Naive thymus-derived CD4-positive, alpha-beta T cell (primary cell): ENCODE data around the gene AJM1. TPM values are rescaled to one million over a fixed set of nuclear protein-coding genes. Genes with fewer than 3 reads are reported as not detected.

Experiments
- ATAC-seq: fragments of 150-1000 bp; cut with Tn5 transposase; 2 replicates; pipeline ENCODE4 v1.10.0; 2021; ENCODE audit warnings: mild to moderate bottlenecking, moderate library complexity
- CTCF ChIA-PET: fragments of 350-600 bp; sonication (Branson Sonifier 250); formaldehyde crosslinking; loops from one replicate; lab custom pipeline; 2021; ENCODE audit warnings: antibody characterized with exemption; lab: Charles Lee
- POLR2A ChIA-PET: fragments of 350-600 bp; sonication (Branson Sonifier 250); formaldehyde crosslinking; loops from one replicate; lab custom pipeline; 2021; ENCODE audit warnings: antibody characterized with exemption, inconsistent platforms; lab: Charles Lee
- DNase-seq, 9 donors: peaks; one replicate each; pipeline versions ENCODE4 v3.0.0 to v3.0.0-alpha.2; 2020 to 2022; ENCODE audit warnings: mixed read lengths in 1 of 9
- H3K27ac ChIP-seq: one replicate; pipeline ENCODE4 v1.7.0; 2013; ENCODE audit warnings: mild to moderate bottlenecking, low read depth, low read length, moderate library complexity
- H3K27me3 ChIP-seq, 2 donors: one replicate each; pipeline ENCODE4 v1.7.0; 2013; ENCODE audit warnings: low read length in 2 of 2, mild to moderate bottlenecking in 2 of 2, moderate library complexity in 2 of 2; ENCODE audit not compliant: control insufficient read depth in 2 of 2, insufficient read depth in 2 of 2
- H3K36me3 ChIP-seq, 3 experiments: 1 replicate in 2 of 3; 2 replicates in 1 of 3; pipeline ENCODE4 v1.7.0; 2013; ENCODE audit warnings: low read length in 3 of 3, mild to moderate bottlenecking in 3 of 3, moderate library complexity in 1 of 3; ENCODE audit not compliant: insufficient read depth in 3 of 3, control insufficient read depth in 2 of 3
- H3K4me1 ChIP-seq, 2 donors: one replicate each; pipeline ENCODE4 v1.7.0; 2013; ENCODE audit warnings: low read length in 2 of 2, mild to moderate bottlenecking in 2 of 2, moderate library complexity in 1 of 2; ENCODE audit not compliant: control insufficient read depth in 2 of 2, insufficient read depth in 2 of 2
- H3K4me3 ChIP-seq: 2 replicates; pipeline ENCODE4 v1.7.0; 2013; ENCODE audit warnings: mild to moderate bottlenecking, low read length
- H3K9me3 ChIP-seq, 3 experiments: 1 replicate in 2 of 3; 2 replicates in 1 of 3; pipeline ENCODE4 v1.7.0; 2013; ENCODE audit warnings: low read length in 3 of 3; ENCODE audit not compliant: control insufficient read depth in 2 of 3
- H3K27ac Mint-ChIP-seq, 9 donors: one replicate each; pipeline ENCODE4 v1.8.0; 2020 to 2022; ENCODE audit warnings: mixed read lengths in 9 of 9, mild to moderate bottlenecking in 8 of 9, moderate library complexity in 5 of 9, inconsistent platforms in 2 of 9
- H3K27me3 Mint-ChIP-seq, 5 donors: one replicate each; pipeline ENCODE4 v1.8.0; 2021 to 2022; ENCODE audit warnings: mixed read lengths in 5 of 5, mild to moderate bottlenecking in 1 of 5
- H3K36me3 Mint-ChIP-seq, 5 donors: one replicate each; pipeline ENCODE4 v1.8.0; 2020 to 2022; ENCODE audit warnings: mixed read lengths in 5 of 5, mild to moderate bottlenecking in 3 of 5, inconsistent platforms in 1 of 5
- H3K4me1 Mint-ChIP-seq, 7 donors: one replicate each; pipeline ENCODE4 v1.8.0; 2020 to 2022; ENCODE audit warnings: mixed read lengths in 7 of 7, mild to moderate bottlenecking in 3 of 7, inconsistent platforms in 1 of 7
- H3K4me3 Mint-ChIP-seq, 10 donors: one replicate each; pipeline ENCODE4 v1.8.0; 2020 to 2022; ENCODE audit warnings: mild to moderate bottlenecking in 10 of 10, mixed read lengths in 10 of 10, moderate library complexity in 6 of 10, inconsistent platforms in 2 of 10
- H3K9me3 Mint-ChIP-seq, 11 donors: one replicate each; pipeline ENCODE4 v1.8.0; 2020 to 2022; ENCODE audit warnings: mixed read lengths in 11 of 11, mild to moderate bottlenecking in 4 of 11, inconsistent platforms in 1 of 11, moderate library complexity in 1 of 11
- intact Hi-C, 2 donors: fragments of 100-400 bp; cut with micrococcal nuclease; formaldehyde crosslinking; loops; one replicate each; pipeline ENCODE4 v1.15.1; 2023
- polyA plus RNA-seq, 2 donors: library from polyadenylated mRNA; unstranded; fragments of 300-500 nt; fragmentation: Illumina TruSeq; gene quantifications; one replicate each; pipeline ENCODE4 v1.2.3, GENCODE V29; 2021
- total RNA-seq, 6 experiments: library from RNA in 5 of 6; stranded (reverse) in 5 of 6; gene quantifications; 1 replicate in 5 of 6; 2 replicates in 1 of 6; pipeline ENCODE4 v1.2.3 and lab custom pipeline; 2021 to 2026

The AJM1 gene
- total and polyA plus RNA-seq, 7 experiments from 2014 or later, result 0.04 to 7.5 (median 1.3) TPM; not detected in 1

DNA sequence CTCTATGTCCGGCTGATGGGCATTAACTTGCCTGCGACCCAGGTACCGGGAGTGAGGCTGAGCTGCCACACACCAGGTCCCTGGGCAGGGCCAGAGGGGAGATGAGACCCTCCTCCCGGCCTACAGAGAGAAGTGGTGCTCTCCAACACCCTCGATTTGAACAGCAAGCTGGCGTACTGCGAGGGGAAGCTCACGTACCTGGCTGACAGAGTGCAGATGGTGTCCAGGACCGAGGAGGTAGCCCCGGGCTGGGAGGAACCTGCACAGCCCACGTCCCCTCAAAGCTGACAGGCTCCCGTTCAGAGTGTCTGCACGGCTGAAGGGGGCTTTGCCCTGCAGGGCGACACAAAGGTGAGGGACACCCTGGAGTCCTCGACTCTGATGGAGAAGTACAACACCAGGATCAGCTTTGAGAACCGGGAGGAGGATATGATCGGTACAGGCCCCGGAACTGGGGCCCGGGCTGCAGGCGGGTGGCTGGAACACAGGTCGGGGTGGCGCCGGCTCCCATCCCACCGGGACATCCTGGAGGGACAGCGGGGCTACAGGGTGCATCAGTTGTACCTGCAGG, 35.6 kb upstream of the AJM1 start:
- Mint-ChIP-seq H3K4me3 (peak overlapping the region; percentile 78 to 92 (median 90)), H3K27me3 (peaks cover 0 to 8% (median 0%) of the 10 kb centered on the region in 5 donors), H3K36me3 (peaks cover 0 to 10% (median 3%) of the 10 kb centered on the region in 5 donors), H3K4me1 (peaks cover 21 to 46% (median 28%) of the 10 kb centered on the region in 7 donors), H3K9me3 (no peaks in the 10 kb centered on the region), H3K27ac (peak overlapping the region; percentile 76 to 94 (median 85))
- CTCF ChIA-PET, result interaction anchor here (0.7 to 1.7 kb wide), 4 partner anchors 10 to 242 kb away, joined by 3 to 9 read pairs (median 4); no protein-coding TSS in a partner anchor
- POLR2A ChIA-PET, result interaction anchor here (0.7 to 4.7 kb wide), 10 partner anchors 8 to 394 kb away, joined by 3 to 38 read pairs (median 3); partner anchors contain the start of genes FBXW5, TMEM141 and TPRN
- intact Hi-C loops, result loop anchor here (1.0 to 5.0 kb wide), 6 partner anchors 7 to 138 kb away; partner anchors contain the start of genes FBXW5 (in 2 of the 2), TMEM141 (in 2 of the 2), EDF1 (in 1 of the 2) and TRAF2 (in 1 of the 2)
- H3K36me3 ChIP-seq, result peaks cover 0 to 7% (median 0%) of the 10 kb centered on the region in 3 experiments
- DNase-seq, result peak in 1 of 9 donors; percentile 24
- no peaks in the 10 kb centered on the region for H3K27me3 ChIP-seq
- H3K4me3 ChIP-seq, result peak overlapping the region; percentile 69
- H3K9me3 ChIP-seq, result no peaks in the 10 kb centered on the region
- H3K4me1 ChIP-seq, result peaks cover 20 to 32% of the 10 kb centered on the region in 2 donors
- ATAC-seq, result no peak
- peak overlapping the region; percentile 94 for H3K27ac ChIP-seq

DNA sequence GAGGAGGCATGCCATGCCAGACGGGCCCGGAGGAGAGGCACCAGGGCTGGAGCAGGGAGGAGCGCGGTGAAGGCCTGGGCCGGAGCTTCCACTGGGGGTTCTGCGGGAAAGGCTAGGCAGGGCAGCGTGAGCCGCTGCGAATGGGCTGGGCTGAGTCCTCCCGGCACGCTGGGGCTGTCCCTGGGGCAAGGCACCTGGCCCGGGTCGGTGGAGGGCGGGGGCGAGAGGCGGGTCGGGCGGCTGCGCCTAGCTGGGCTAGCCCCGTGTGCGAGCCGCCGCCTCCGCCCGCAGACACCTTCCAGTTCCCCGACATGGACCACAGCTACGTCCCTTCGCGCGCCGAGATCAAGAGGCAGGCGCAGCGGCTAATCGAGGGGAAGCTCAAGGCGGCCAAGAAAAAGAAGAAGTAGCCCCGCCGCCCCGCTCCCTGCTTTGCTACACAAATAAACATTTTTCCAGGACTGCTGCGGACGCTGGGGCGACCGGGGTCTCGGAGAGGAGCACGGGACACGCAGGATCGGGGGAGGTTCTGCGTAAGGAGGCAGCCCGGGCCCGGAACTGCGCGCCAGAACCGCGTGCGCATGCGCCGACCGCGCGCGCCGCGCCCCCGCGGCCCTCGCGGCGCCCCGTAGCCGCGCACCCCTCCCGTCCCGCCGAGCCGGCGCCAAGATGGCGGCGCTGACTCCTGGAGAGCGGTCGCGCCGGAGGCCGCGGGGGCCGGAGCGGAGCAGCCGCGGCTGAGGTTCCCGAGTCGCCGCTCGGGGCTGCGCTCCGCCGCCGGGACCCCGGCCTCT, 34.8 kb upstream of the AJM1 start, which contains the start of gene RABL6:
Gene RABL6 (plus strand): TSS at position 668 of the 794 bp plus-strand sequence. CDS start 249 bp downstream, outside the sequence.
- peaks cover 22 to 52% (median 33%) of the 10 kb centered on the region in 7 donors for H3K4me1 Mint-ChIP-seq
- Histone ChIP-seq H3K27me3 (no peaks in the 10 kb centered on the region), H3K27ac (peak within 1 kb of the TSS; percentile 94), H3K9me3 (no peaks in the 10 kb centered on the region), H3K36me3 (peaks cover 0 to 7% (median 0%) of the 10 kb centered on the region in 3 experiments), H3K4me3 (peak within 1 kb of the TSS; percentile 69), H3K4me1 (peaks cover 20 to 32% of the 10 kb centered on the region in 2 donors)
- ATAC-seq, result peak; percentile 95
- H3K27me3 Mint-ChIP-seq, result peaks cover 0 to under 1% (median 0%) of the 10 kb centered on the region in 5 donors
- peak; percentile 70 to 92 (median 86) for DNase-seq
- H3K9me3 Mint-ChIP-seq, result no peaks in the 10 kb centered on the region
- peak within 1 kb of the TSS; percentile 76 to 95 (median 90) for H3K27ac Mint-ChIP-seq
- POLR2A ChIA-PET, result interaction anchor here (0.7 to 4.7 kb wide), 13 partner anchors 8 to 393 kb away, joined by 3 to 38 read pairs (median 3); partner anchors contain the start of genes FBXW5, MAN1B1, TMEM141 and TPRN
- intact Hi-C loops, result loop anchor here (1.0 to 5.0 kb wide), 6 partner anchors 8 to 137 kb away; partner anchors contain the start of genes FBXW5 (in 2 of the 2), TMEM141 (in 2 of the 2), EDF1 (in 1 of the 2) and TRAF2 (in 1 of the 2)
- H3K4me3 Mint-ChIP-seq, result peak within 1 kb of the TSS; percentile 78 to 92 (median 90)
- H3K36me3 Mint-ChIP-seq, result peaks cover 0 to 10% (median 3%) of the 10 kb centered on the region in 5 donors
- CTCF ChIA-PET, result interaction anchor here (0.6 to 1.7 kb wide), 6 partner anchors 9 to 449 kb away, joined by 3 to 9 read pairs (median 3); no protein-coding TSS in a partner anchor

GRCh38 chr9:136808075-136808805, 34.0 kb upstream of the AJM1 start:
- POLR2A ChIA-PET, result interaction anchor here (0.7 to 4.7 kb wide), 12 partner anchors 9 to 392 kb away, joined by 3 to 38 read pairs (median 3); partner anchors contain the start of genes FBXW5, MAN1B1, TMEM141 and TPRN
- H3K9me3 Mint-ChIP-seq, result no peaks in the 10 kb centered on the region
- intact Hi-C loops, result loop anchor here in 1 of 2 donors (5.0 kb wide), 1 partner anchor 134 kb away; the partner anchor contains the start of gene FBXW5

DNA sequence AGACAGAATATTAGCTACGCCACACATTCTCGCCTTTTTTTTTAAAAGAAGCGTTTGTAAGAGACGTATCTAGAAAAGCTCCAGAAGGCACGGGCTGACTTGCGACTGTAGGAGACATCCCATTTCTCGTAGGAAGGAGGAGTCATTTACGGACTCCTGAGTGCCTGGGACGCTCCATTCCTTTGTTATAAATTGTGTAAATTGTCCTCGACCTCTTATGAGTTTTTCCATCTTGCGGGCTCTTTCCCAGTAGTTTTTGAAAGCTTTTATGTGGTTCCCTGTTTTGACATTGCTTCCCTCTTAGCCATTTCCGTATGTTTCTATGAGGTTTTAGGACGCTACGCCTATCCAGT, 33.5 kb upstream of the AJM1 start:
- H3K4me3 ChIP-seq, result peak overlapping the region; percentile 40
- peak overlapping the region; percentile 78 to 91 (median 83) for H3K4me3 Mint-ChIP-seq
- H3K27me3 Mint-ChIP-seq, result no peaks in the 10 kb centered on the region
- intact Hi-C loops, result loop anchor here in 1 of 2 donors (5.0 kb wide), 1 partner anchor 134 kb away; the partner anchor contains the start of gene FBXW5
- peaks cover 0 to 15% (median 12%) of the 10 kb centered on the region in 5 donors for H3K36me3 Mint-ChIP-seq
- H3K9me3 ChIP-seq, result no peaks in the 10 kb centered on the region
- no peaks in the 10 kb centered on the region for H3K9me3 Mint-ChIP-seq
- peaks cover 33 to 60% (median 46%) of the 10 kb centered on the region in 7 donors for H3K4me1 Mint-ChIP-seq
- H3K27me3 ChIP-seq, result no peaks in the 10 kb centered on the region
- ATAC-seq (no peak), DNase-seq (no peak)
- peak overlapping the region; percentile 71 for H3K27ac ChIP-seq
- POLR2A ChIA-PET, result interaction anchor here (0.6 to 4.7 kb wide), 7 partner anchors 9 to 278 kb away, joined by 3 to 38 read pairs (median 3); partner anchors contain the start of genes MAN1B1 and TMEM141
- peak overlapping the region; percentile 40 to 90 (median 68) for H3K27ac Mint-ChIP-seq
- H3K4me1 ChIP-seq, result peaks cover 20 to 32% of the 10 kb centered on the region in 2 donors
- CTCF ChIA-PET, result interaction anchor here (0.9 kb wide), 1 partner anchor 21 kb away, joined by 3 read pairs; no protein-coding TSS in a partner anchor
- peaks cover 0 to 7% (median 0%) of the 10 kb centered on the region in 3 experiments for H3K36me3 ChIP-seq

More at GRCh38 chr9:136808075-136808805, 34.0 kb upstream of the AJM1 start:
- no peaks in the 10 kb centered on the region for H3K27me3 Mint-ChIP-seq
- peak overlapping the region; percentile 40 to 90 (median 68) for H3K27ac Mint-ChIP-seq
- peaks cover 20 to 32% of the 10 kb centered on the region in 2 donors for H3K4me1 ChIP-seq
- CTCF ChIA-PET, result interaction anchor here (0.6 to 1.3 kb wide), 4 partner anchors 15 to 448 kb away, joined by 3 to 4 read pairs (median 3); no protein-coding TSS in a partner anchor
- peaks cover 29 to 59% (median 41%) of the 10 kb centered on the region in 7 donors for H3K4me1 Mint-ChIP-seq
- peaks cover 0 to 7% (median 0%) of the 10 kb centered on the region in 3 experiments for H3K36me3 ChIP-seq
- H3K9me3 ChIP-seq, result no peaks in the 10 kb centered on the region
- H3K4me3 ChIP-seq, result peak overlapping the region; percentile 40
- DNase-seq (peak in 8 of 9 donors; percentile 43 to 62 (median 48)), ATAC-seq (peak; percentile 55)
- H3K36me3 Mint-ChIP-seq, result peaks cover 0 to 15% (median 10%) of the 10 kb centered on the region in 5 donors
- H3K27ac ChIP-seq, result peak overlapping the region; percentile 71
- H3K4me3 Mint-ChIP-seq, result peak overlapping the region; percentile 78 to 91 (median 83)
- H3K27me3 ChIP-seq, result no peaks in the 10 kb centered on the region

- Mint-ChIP-seq H3K9me3 (no peaks in the 10 kb centered on the region), H3K36me3 (peaks cover 13 to 23% (median 21%) of the 10 kb centered on the region in 5 donors), H3K27ac (peak overlapping the region in 1 of 9 donors; percentile 34), H3K4me3 (peak overlapping the region in 2 of 10 donors; percentile 1 to 46), H3K27me3 (no peaks in the 10 kb centered on the region), H3K4me1 (peaks cover 33 to 49% (median 42%) of the 10 kb centered on the region in 7 donors)
- intact Hi-C loops, result no loop called here
- Histone ChIP-seq H3K9me3 (no peaks in the 10 kb centered on the region), H3K36me3 (no peaks in the 10 kb centered on the region), H3K4me3 (no peak overlapping the region), H3K4me1 (peaks cover under 1 to 8% of the 10 kb centered on the region in 2 donors), H3K27ac (no peak overlapping the region), H3K27me3 (no peaks in the 10 kb centered on the region)
- DNase-seq (no peak), ATAC-seq (no peak)
- CTCF ChIA-PET, result no interaction called here
- POLR2A ChIA-PET, result interaction anchor here (0.6 to 0.8 kb wide), 2 partner anchors 232 to 396 kb away, joined by 3 read pairs; no protein-coding TSS in a partner anchor
Measured at GRCh38 chr9:136814725-136815421, 27.4 kb upstream of the AJM1 start.
